Stimulated activated CD4-positive, alpha-beta T cell treated with anti-CD3 and anti-CD28 coated beads, Interleukin-15, amount 100 ng/mL, for 24 hours (primary cell): ENCODE data around the gene DIAPH2.
"Not testable (repeated sequence)": the region's sequence is repeated elsewhere in the genome, so short reads cannot be mapped to it uniquely, and the experiment has no call there.

Experiments used
- DNase-seq: peaks from one replicate; pipeline ENCODE4 v3.0.0-alpha.2; 2020

The DIAPH2 gene

GRCh38 chrX:96684339-96685209, at the start of gene DIAPH2:
TSS of gene DIAPH2 (plus strand) at chrX:96684842.
- peak; percentile 76 for DNase-seq

DNA sequence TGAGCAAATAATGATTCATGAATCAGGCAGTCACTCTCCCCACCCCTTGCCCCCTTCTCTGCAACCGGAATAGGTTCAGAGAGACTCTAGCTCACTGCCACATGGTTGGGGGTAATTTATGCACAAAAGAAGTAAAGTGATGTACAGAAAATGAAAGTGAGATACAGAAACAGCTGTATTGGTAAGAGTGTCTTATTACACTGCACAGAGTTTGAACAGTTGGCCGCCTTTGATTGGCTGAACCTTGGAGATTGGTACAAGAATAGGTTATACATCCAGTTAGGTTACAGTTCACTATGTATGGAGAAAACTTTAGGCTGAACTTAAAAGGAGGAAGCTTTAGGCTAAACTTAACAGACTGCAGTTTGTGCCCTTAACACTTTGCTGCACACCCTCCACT, 34.6 kb upstream of the DIAPH2 start:
- no peak for DNase-seq

DNA sequence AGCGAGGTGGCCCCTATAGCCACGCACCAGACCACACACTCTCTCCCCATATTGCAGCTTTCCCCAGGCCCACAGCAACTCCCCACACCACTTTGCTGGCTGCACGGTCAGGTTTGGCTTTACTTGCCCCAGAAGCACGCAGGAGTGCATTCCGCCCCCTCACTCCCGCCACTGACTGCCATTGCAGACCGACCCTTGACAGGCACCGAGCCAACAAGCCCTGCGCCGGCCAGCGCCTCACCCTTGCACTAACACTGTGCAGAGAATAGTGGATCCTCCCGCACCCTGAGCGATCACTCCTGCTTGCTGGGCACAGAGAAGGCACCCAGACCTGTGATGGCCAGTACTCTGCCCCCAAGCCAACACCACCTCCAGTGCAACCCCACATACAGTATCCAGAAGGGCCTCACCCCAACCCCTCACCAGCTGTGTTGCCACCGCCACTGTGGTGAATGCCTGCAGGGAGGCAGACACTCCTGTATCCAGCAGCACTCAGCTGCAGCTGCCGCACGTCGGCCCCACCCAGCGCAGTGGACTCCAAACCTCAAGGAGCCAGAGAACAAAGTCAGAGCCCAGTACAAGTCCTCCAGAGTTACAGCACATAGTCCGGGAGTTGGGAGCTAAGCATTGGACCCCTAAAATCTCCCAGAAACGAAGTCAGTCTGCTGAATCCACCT, 28.6 kb upstream of the DIAPH2 start:
- no peak for DNase-seq

- DNase-seq = no peak
Observed at GRCh38 chrX:96682516-96682915, 2.1 kb upstream of the DIAPH2 start.

GRCh38 chrX:96683997-96684338, 674 bp upstream of the DIAPH2 start:
- DNase-seq = no peak

DNA sequence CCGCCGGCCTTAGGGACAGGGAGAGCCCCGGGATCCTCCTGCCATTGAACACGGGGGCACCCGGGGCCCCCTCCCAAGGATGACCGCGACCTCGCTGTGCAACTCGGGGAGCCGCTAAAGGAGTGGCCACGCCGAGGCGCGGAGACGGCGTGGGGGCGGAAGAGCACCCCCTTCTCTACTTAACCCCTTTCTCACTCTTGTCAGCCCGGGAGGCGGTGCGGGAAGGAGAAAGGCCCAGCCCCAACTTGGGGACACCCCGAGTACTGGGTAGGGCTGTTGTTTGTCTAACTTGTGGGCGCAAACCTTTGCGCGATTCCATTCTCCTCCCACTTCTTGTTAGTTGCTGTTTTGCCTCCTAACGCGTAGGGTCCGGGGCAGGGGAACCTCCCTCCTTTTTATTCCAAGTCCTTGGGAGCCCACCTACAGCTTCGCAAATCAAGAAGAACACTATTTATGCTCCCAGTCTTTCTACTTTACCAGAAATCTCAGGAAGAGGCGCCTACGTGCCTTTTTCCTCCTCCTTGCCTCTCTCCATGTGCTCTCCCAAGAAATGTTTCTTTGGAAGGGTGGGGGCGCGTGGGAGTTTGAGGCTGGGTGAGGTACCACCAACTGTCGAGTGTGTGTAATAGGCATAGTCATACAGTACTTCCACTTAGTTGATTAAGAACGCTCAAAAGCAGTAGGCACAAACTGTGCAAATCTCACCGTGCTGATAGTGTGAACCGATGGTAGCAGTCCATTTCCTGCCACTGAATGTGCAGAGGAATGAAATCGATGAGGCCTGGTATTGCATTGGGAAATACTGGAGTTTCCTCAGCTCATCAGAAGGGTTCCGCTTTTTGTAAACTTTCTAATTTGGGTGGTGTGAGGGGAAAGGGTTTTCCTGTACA, 813 bp downstream of the DIAPH2 start:
- peak; percentile 60 for DNase-seq

DNA sequence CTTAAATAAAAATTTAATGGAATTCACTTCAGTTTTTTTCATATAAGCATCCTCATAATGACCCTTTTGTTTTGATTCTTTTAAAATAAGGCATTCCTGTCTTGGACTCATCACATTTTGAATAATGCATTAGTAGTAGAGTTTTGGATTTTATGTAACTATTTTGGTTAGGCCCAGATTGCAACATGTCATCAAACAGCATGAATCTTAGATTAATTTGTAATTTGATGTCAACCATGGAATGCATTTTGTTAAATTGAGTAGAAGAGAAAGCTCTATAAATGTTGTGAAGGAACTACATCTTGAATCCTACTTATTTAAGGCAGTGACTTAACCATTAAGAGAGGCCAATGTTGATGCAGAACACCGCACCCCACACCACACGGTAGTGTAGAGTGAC, 3.1 kb downstream of the DIAPH2 start:
- no peak for DNase-seq

DNA sequence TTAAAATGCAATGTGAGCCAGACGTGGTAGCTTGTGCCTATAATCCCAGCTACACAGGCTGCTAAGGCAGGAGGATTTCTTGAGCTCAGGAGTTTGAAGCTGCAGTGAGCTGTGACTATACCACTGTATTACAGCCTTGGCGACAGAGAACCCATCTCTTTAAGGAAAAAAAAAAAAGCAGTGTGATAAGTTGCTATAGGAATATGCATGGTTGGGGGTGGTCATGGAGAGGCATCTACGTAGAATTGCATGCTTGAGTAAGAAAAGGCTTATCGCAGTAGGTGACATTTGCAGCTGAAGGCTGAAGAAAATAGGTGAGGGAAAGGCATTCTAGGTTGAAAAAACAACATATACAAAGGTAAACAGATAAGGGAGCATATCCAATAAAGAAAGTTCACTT, 4.1 kb downstream of the DIAPH2 start:
- no peak for DNase-seq

GRCh38 chrX:96689991-96690390, 5.3 kb downstream of the DIAPH2 start:
- DNase-seq = no peak

- DNase-seq = no peak
Observed at GRCh38 chrX:96692454-96692853, 7.8 kb downstream of the DIAPH2 start.

- no peak for DNase-seq
Observed at GRCh38 chrX:96692890-96693289, 8.2 kb downstream of the DIAPH2 start.

DNA sequence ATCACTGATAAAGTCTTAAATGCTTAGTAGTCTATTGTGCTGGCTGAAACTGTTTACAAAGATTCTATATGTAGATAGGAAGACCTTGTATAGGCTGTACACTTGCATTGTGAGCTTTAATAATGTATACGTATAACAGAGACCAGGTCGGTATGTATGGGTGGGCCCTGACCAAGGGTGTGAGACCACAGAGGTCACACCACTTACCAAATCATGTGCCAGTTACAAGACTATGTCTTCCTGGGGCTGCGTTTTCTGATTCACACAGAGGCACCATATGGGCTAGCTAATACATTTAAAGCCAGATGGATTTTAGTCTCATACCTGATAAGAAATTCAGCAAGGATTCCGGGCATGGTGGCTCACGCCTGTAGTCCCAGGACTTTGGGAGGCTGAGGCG, 8.8 kb downstream of the DIAPH2 start:
- no peak for DNase-seq

- no peak for DNase-seq
Observed at GRCh38 chrX:96696462-96696861, 11.8 kb downstream of the DIAPH2 start.

- no peak for DNase-seq
Observed at GRCh38 chrX:96700625-96701024, 16.0 kb downstream of the DIAPH2 start.

- no peak for DNase-seq
Observed at GRCh38 chrX:96703379-96703778, 18.7 kb downstream of the DIAPH2 start.

DNA sequence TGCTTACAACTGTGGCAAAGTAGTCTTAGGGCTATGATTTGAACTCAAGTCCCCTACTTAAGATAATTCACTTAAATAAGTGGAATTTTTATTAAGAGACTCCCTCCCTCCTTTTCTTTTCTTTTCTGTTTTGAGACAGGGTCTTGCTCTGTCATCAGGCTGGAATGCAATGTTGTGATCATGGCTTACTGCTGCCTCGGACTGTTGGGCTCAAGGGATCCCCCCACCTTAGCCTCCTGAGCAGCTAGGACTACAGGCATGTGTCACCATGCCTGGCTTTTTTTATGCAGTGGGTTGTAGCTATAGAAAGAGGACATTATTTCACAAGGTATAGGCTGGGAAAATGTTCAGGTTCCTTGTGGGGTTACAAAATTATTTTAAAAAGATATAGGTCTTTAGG, 19.2 kb downstream of the DIAPH2 start:
- DNase-seq = no peak

- no peak for DNase-seq
Observed at GRCh38 chrX:96704629-96705028, 20.0 kb downstream of the DIAPH2 start.

DNA sequence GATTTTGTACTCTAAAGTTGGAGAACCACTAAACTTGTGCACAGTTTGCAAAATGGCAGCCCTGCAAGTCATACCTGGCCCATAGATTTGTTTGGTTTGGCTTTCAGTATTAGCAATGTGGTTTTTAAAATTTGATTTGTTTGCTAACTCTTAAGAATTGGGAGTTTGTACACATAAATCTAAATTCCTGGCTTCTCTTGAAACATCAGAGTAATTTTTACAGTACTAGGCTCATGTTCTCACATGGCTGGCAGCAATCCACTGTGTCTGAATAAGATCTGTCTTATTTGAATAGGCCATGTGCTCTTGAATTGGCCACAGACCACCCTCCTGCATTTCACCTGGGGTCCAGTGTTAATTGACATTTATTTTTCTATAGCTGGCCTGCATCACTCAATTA, 21.3 kb downstream of the DIAPH2 start:
- no peak for DNase-seq

DNA sequence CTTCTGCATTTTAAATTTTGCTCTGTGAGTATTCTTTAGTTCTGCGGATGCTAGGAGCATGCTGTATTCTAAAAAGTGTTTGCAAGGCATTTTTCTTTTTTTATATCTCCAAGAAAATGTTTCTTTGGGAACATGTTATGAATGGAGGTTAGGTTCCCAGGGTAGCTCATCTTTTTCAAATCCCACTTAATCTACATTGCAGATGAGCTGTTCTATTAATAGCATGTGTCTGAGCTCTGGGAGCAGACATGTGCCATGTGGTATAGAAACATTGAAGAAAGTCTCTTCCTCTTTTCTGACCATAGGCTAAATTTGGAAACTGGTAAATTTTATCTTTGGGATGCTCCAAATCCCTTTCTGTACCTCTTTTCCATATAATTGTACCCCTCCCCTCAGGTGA, 23.2 kb downstream of the DIAPH2 start:
- no peak for DNase-seq

DNA sequence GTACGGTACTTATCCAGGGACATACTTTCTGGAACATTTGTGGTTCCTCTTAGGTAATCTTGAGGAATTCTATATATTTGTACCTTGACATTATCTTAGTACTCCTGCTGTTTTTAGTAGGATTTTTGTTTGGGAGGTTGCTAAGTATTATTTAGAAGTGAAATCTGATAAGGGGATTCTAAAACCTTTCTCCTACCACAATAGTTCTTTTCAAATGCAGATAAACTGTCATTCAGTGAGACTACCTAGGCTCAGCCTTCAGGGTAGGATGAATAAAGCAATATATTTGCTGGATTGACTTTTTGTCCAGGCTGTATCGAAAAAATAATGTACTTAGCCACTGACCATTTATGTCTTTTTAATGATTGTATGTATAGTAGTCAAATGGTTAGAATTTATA, 25.4 kb downstream of the DIAPH2 start:
- DNase-seq = no peak

DNA sequence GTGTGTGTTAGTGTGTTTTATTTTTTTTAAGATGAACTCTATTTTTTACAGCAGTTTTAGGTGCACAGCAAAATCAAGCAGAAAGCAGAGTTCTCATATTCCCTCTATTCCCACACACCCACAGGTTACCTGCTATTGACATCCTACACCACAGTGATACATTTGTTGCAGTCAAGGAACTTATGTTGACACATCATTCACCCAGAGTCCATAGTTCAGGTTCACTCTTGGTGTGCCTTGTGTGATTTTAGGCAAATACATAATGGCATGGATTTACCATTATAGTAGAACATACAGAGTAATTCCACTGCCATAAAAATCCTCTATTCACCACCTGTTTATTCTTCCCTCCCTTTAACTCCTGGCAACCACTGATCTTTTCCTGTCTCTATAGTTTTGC, 28.7 kb downstream of the DIAPH2 start:
- DNase-seq = no peak

DNA sequence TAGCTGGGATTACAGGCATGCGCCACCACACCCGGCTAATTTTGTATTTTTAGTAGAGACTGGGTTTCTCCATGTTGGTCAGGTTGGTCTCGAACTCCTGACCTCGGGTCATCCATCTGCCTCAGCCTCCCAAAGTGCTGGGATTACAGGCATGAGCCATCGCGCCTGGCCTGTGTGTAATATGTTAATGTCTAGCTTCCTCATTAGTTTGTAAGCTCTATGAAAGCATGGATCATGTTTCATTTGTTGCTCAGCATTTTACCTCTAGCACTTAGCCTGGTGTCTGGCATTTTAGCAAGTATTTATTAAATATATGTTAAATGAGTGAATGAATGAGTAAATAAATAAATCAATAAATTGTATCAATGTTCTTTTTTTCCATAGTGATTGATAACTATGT, 29.8 kb downstream of the DIAPH2 start:
- DNase-seq = not testable (repeated sequence)

- no peak for DNase-seq
Observed at GRCh38 chrX:96715481-96715880, 30.8 kb downstream of the DIAPH2 start.
